Measurements from ENCODE around the gene NT5DC1.
A peak's percentile ranks its signal among the peaks of the same experiment; 100 is the strongest.

DNA sequence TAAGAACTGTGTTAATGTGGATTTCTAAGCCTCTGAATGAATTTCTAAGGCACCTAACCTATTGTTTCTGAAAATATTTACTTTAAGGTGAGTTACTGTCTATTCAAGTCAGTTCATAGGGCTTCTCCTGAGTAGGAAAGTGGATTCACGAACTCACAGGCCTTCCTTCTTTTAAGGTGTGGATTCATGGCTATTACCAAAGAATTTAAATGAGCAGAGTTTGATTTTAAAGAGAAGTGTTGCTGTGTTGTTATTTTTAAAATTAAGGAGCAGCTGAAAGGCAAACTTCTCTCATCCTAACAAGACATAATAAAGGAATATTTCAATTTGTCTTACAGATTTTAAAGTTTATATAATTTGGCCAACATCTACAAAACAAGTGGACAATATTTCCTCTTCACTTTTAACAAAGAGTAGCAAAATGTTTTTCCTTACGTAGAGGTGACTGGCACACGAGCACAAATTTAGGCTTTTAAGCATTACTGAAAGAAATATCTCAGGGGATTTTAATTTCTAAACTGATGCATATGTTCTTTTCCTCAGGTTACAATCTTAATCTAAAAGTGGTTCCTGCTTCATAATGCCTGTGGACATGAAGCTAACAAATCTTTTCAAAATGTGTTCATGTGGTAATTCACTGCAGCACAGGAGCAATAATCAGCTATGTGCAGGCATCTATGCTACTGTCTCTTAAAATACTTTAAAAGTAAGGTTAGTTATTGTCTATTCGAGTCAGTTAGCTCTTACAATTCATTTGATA is 153.8 kb downstream of the NT5DC1 start:
- no peak for TF ChIP-seq POLR2A (IDR thresholded peaks at IDR 0.05)
- TF ChIP-seq, protein P1, sequence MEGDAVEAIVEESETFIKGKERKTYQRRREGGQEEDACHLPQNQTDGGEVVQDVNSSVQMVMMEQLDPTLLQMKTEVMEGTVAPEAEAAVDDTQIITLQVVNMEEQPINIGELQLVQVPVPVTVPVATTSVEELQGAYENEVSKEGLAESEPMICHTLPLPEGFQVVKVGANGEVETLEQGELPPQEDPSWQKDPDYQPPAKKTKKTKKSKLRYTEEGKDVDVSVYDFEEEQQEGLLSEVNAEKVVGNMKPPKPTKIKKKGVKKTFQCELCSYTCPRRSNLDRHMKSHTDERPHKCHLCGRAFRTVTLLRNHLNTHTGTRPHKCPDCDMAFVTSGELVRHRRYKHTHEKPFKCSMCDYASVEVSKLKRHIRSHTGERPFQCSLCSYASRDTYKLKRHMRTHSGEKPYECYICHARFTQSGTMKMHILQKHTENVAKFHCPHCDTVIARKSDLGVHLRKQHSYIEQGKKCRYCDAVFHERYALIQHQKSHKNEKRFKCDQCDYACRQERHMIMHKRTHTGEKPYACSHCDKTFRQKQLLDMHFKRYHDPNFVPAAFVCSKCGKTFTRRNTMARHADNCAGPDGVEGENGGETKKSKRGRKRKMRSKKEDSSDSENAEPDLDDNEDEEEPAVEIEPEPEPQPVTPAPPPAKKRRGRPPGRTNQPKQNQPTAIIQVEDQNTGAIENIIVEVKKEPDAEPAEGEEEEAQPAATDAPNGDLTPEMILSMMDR (IDR thresholded peaks at IDR 0.05): no peak
- peak in 1 of 2 donors; percentile 6 for TF ChIP-seq EP300 (IDR thresholded peaks at IDR 0.05)

All from tibial nerve (tissue), 4 donors.